ENCODE data around the gene RAD51AP1.
A peak's percentile ranks its signal among the peaks of the same experiment; 100 is the strongest.

RAD51AP1 gene

DNA sequence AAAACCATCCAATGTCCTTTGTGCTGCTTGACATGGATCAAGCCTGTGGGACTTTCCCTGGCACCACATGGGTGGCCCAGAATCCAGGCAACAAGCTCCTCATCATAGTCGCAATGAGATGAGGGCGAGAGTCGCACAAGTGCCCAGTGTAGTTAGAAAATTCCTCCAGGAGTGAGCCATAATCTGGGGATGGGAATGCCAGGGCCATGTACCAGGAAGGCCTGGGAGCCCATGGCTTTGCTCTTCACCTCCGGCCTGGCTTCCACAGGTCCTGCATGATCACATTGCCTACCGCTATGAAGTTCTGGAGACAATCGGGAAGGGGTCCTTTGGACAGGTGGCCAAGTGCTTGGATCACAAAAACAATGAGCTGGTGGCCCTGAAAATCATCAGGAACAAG, 57.2 kb downstream of the RAD51AP1 start:
- DNase-seq (ENCODE audit: low read depth) = no peak

DNA sequence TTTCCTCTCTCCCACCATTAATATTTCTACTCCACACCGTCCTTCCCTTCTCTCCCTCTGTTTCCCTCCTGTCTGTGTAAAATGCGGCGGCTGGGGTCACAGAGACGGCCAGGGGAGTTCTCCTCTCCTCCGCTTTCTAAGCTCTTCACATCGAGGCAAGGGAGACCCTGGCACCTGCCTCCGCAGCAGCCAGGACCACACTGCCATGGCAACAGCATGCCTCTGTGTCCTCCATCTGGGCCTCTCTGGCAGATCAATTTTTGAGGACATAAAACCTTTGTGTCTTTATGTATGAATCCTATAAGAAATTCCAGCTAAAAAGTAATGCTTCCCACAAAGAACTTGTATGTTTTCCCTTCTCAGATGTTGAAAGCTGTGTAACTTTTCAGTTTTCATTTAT, 64.7 kb downstream of the RAD51AP1 start:
- DNase-seq (ENCODE audit: low read depth) = no peak

DNA sequence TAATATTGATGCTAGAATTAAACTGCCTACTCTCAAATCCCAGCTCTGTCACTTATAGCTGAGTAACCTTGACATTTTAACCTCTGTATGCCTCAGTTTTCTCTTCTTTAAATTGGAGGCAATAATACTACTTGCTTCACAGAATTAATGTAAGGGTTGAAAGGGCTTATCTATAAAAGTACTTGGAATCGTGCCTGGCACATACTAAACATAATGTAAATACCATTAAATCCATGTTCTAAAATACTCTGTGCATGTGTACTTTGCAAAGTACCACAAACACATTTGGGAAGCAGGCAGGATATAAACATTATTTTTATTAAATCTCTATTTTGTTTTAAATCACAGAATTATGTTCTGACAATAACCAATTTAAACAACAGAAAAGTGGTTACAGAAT, 65.3 kb downstream of the RAD51AP1 start:
- no peak for DNase-seq (ENCODE audit: low read depth)

DNA sequence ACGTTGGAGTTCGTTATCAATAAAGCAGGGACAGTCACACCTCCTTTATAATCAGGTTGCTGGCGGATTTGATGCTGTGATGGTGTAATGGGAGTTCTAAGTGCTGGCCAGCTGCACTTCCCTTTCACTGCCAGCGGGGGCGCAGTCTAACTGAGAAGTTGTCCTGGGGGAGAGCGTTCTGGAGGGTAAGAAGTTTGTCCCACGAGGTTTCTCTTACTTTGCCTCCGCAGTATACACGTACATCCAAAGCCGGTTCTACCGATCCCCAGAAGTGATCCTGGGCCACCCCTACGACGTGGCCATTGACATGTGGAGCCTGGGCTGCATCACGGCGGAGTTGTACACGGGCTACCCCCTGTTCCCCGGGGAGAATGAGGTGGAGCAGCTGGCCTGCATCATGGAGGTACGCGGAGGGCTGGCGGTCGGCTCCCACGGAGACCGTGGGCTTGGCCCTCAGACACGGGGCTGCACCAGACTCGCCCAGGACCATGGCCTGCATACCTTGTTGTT, 66.0 kb downstream of the RAD51AP1 start:
- DNase-seq (ENCODE audit: low read depth) = peak; percentile 58

DNA sequence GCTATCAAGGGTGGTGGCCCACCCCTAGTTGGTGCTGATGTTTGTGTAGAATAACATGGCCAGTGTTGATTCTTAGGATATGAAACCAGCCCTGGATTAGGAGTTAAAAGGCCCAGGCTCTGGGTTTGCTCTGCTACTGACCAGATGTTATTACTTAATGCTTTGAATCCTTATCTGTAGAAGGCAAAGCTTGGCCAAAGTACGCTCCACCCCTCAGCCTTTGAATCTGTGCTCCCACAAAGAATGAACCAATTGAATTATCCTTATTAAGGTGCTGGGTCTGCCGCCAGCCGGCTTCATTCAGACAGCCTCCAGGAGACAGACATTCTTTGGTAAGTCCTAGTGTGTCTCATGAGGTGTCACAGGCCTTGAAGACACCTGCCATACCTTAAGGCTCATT, 68.4 kb downstream of the RAD51AP1 start:
- no peak for DNase-seq (ENCODE audit: low read depth)

DNA sequence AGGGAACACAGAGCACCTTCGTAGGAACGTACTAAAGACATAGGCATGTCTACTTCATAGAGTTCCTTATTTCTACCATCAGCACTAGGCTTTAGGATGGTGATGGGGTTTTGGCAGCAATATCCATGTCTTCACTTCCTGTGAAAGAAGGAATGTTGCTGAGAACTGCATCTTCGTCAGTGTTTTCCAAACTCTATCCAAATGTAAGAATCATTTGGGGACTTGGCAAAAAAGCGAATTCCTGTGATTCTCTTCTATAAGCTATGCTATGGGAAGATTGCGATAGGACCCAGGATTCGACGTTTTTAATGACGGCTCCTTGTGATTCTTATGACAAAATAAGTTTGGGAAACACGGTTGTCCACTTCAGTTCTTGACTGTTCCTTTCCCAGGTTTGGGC, 70.4 kb downstream of the RAD51AP1 start:
- DNase-seq (ENCODE audit: low read depth) = no peak
